Endothelial cell of umbilical vein (primary cell): Measurements from ENCODE around the gene DENND1A. TPM values are rescaled to one million over a fixed set of nuclear protein-coding genes. Genes with fewer than 3 reads are reported as not detected.

Experiments used
- BruUV-seq: library from RNA; stranded (reverse); fragments of 400-500 nt; replicated peaks from 2 replicates; lab custom pipeline; 2021; lab: Mats Ljungman, UMichigan
- CTCF ChIA-PET: fragments of 300-600, 350-600 bp; sonication (Branson Sonifier 250); formaldehyde crosslinking; loops from one replicate; lab custom pipeline; 2021; ENCODE audit warnings: antibody characterized with exemption, inconsistent platforms; lab: Charles Lee
- POLR2A ChIA-PET: fragments of 300-600, 350-600 bp; sonication (Branson Sonifier 250); formaldehyde crosslinking; loops from one replicate; lab custom pipeline; 2021; ENCODE audit warnings: antibody characterized with exemption, inconsistent platforms; lab: Charles Lee
- DNase-seq: peaks from one replicate; pipeline ENCODE4 v3.0.0-alpha.2; 2011; ENCODE audit warnings: low read depth, low spot score
- FAIRE-seq: peaks from 2 replicates; lab custom pipeline; 2011; peaks lifted over from hg19 to GRCh38; lab: Jason Lieb, UNC
- H2AFZ ChIP-seq: 2 replicates; pipeline ENCODE4 v1.6.0; 2012; ENCODE audit warnings: low read depth, low read length, control low read depth, inconsistent platforms
- H3K27ac ChIP-seq: 2 replicates; pipeline ENCODE4 v1.5.1; 2011; ENCODE audit warnings: low read depth, mild to moderate bottlenecking, control low read depth, low read length, moderate library complexity; ENCODE audit not compliant: insufficient read depth
- H3K27me3 ChIP-seq, 2 experiments: 2 replicates each; pipeline versions ENCODE4 v1.6.0 to v1.6.1; 2011; ENCODE audit warnings: low read length in 2 of 2, mixed read lengths in 1 of 2; ENCODE audit not compliant: control insufficient read depth in 2 of 2, insufficient read depth in 2 of 2
- H3K36me3 ChIP-seq, 2 experiments: 2 replicates in 1 of 2; 3 replicates in 1 of 2; pipeline ENCODE4 v1.5.1; 2011; ENCODE audit warnings: low read length in 2 of 2, mild to moderate bottlenecking in 1 of 2, moderate library complexity in 1 of 2; ENCODE audit not compliant: control insufficient read depth in 2 of 2, insufficient read depth in 2 of 2; ENCODE audit errors: extremely low read depth in 1 of 2
- H3K4me1 ChIP-seq: 3 replicates; pipeline ENCODE4 v1.5.1; 2011; ENCODE audit warnings: mild to moderate bottlenecking, low read length; ENCODE audit not compliant: control insufficient read depth, insufficient read depth; ENCODE audit errors: extremely low read depth
- H3K4me2 ChIP-seq: 2 replicates; pipeline ENCODE4 v1.6.1; 2011; ENCODE audit warnings: low read length, control low read depth, mixed read lengths; ENCODE audit not compliant: insufficient read depth
- H3K4me3 ChIP-seq, 3 experiments: fragments of 200-600 bp in 1 of 3; sonication (generic), shearing (Covaris generic) in 1 of 3; replicated peaks in 1 of 3; 2 replicates each; pipeline ENCODE4 v1.5.1; 2011 to 2016; ENCODE audit warnings: control low read depth in 3 of 3, low read length in 3 of 3, mild to moderate bottlenecking in 2 of 3, inconsistent platforms in 1 of 3, low read depth in 1 of 3, moderate library complexity in 1 of 3; ENCODE audit not compliant: insufficient read depth in 1 of 3
- H3K79me2 ChIP-seq: 2 replicates; pipeline ENCODE4 v1.6.0; 2012; ENCODE audit warnings: low read length, inconsistent platforms; ENCODE audit not compliant: control insufficient read depth, insufficient read depth
- H3K9ac ChIP-seq: replicated peaks from 2 replicates; pipeline ENCODE3; 2011; ENCODE audit warnings: low read length, control low read depth; ENCODE audit not compliant: insufficient read depth; ENCODE audit errors: extremely low read depth
- H3K9me1 ChIP-seq: replicated peaks from 3 replicates; pipeline ENCODE4 v1.6.0; 2011; ENCODE audit warnings: mild to moderate bottlenecking, low read length; ENCODE audit not compliant: control insufficient read depth, insufficient read depth; ENCODE audit errors: extremely low read depth
- H3K9me3 ChIP-seq: replicated peaks from 2 replicates; pipeline ENCODE4 v1.5.1; 2012; ENCODE audit warnings: low read length, inconsistent platforms; ENCODE audit not compliant: control insufficient read depth, insufficient read depth
- H4K20me1 ChIP-seq: replicated peaks from 2 replicates; pipeline ENCODE3; 2011; ENCODE audit warnings: mild to moderate bottlenecking, low read length; ENCODE audit not compliant: control insufficient read depth, insufficient read depth; ENCODE audit errors: extremely low read depth
- EZH2 ChIP-seq: IDR thresholded peaks from 2 replicates; pipeline ENCODE4 v1.6.1; 2012; ENCODE audit warnings: borderline replicate concordance, low read depth, mild to moderate bottlenecking, moderate library complexity, low read length, inconsistent platforms; ENCODE audit not compliant: severe bottlenecking
- FOS ChIP-seq: IDR thresholded peaks from 2 replicates; pipeline ENCODE4 v1.6.1; 2011; ENCODE audit warnings: mild to moderate bottlenecking, low read length, moderate library complexity, borderline replicate concordance; ENCODE audit not compliant: insufficient read depth
- GATA2 ChIP-seq: IDR thresholded peaks from 2 replicates; pipeline ENCODE4 v1.7.0; 2011; ENCODE audit warnings: low read depth, mild to moderate bottlenecking, moderate library complexity, mixed read lengths, low read length; ENCODE audit not compliant: insufficient read length, insufficient read depth
- JUN ChIP-seq: IDR thresholded peaks from 2 replicates; pipeline ENCODE4 v1.6.1; 2011; ENCODE audit warnings: borderline replicate concordance, low read depth; ENCODE audit not compliant: insufficient read length, insufficient read depth
- MYC ChIP-seq: IDR thresholded peaks from one replicate; pipeline ENCODE4 v1.6.1; 2011; ENCODE audit warnings: mild to moderate bottlenecking, low read depth, low read length
- POLR2A ChIP-seq: IDR thresholded peaks from 2 replicates; pipeline ENCODE4 v1.6.1; 2012; ENCODE audit warnings: low read depth, mild to moderate bottlenecking, control low read depth, low read length
- POLR2AphosphoS5 ChIP-seq: IDR thresholded peaks from 2 replicates; pipeline ENCODE4 v1.6.1; 2012; ENCODE audit warnings: low read depth, mild to moderate bottlenecking, control low read depth, low read length, moderate library complexity; ENCODE audit not compliant: insufficient read depth
- dilution Hi-C: fragments of 300-500 bp; cut with MboI; formaldehyde crosslinking; loops from one replicate; pipeline ENCODE4 v1.15.0; 2019; ENCODE audit warnings: low sequenced_read_pairs; ENCODE audit not compliant: extremely low pct_ligation_motif_present
- intact Hi-C: fragments of 100-400 bp; cut with micrococcal nuclease; formaldehyde crosslinking; loops from one replicate; pipeline ENCODE4 v1.10.0; 2022
- polyA plus RNA-seq, 4 experiments: library from polyadenylated mRNA; depleted of rRNA in 3 of 4; stranded (reverse) in 3 of 4; unstranded in 1 of 4; fragments of >200 nt; gene quantifications; 2 replicates each; pipeline versions ENCODE4 v1.2.1 to v1.2.3, GENCODE V29; 2011 to 2012; ENCODE audit warnings: missing spikeins in 1 of 4
- total RNA-seq: library from RNA; stranded (reverse); gene quantifications from 2 replicates; pipeline ENCODE4 v1.2.3, GENCODE V29; 2021
- TF ChIP-seq, protein P1 (sequence below), 2 donors: IDR thresholded peaks; 1 replicate in 1 of 2; 2 replicates in 1 of 2; pipeline ENCODE4 v1.5.1; 2011; ENCODE audit warnings: low read length in 2 of 2, mild to moderate bottlenecking in 2 of 2, moderate library complexity in 2 of 2, control low read depth in 1 of 2, inconsistent platforms in 1 of 2, low read depth in 1 of 2; ENCODE audit not compliant: insufficient read depth in 1 of 2; ENCODE audit errors: extremely low read depth in 1 of 2

DENND1A gene
- total and polyA plus RNA-seq, 2 donors (not counting 3 experiments of a cell fraction or from before 2014, with no cell fraction given): 18.5 to 24.5 TPM

DNA sequence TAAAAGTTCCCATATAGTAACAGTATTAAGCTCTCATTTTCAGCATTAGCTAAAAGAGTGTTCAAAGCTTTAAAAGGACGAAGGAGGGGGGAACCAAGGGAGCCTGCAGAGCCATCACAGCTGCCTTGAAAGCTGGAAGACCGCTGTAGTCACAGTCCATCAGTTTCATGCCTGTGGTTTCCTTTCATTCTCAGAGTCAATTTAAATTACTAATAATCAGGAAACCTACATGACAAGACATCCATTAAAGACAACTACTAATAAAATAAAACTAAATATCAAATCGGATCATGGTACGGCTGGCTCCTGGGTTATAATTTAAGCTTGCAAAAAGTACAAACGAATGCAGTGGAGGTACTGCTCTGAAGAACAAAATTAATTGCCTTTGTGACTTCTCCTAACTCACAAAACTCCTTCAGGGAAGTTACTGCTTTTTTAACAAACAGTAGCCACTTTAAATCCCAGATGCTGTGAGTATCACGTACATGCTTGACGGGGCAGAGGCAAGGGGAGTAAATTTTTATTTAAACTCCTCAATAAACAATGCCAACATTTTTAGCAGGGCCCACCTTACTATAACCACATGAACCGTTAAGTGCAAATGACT lies 213.5 kb downstream of the DENND1A start:
- ChIA-PET CTCF (no interaction called here), POLR2A (no interaction called here)
- Histone ChIP-seq H2AFZ (no peak overlapping the region), H3K27ac (no peak overlapping the region), H3K9me1 (no peaks in the 10 kb centered on the region), H3K9me3 (no peaks in the 10 kb centered on the region), H3K79me2 (no peaks in the 10 kb centered on the region), H3K4me1 (no peaks in the 10 kb centered on the region), H3K4me3 (no peak overlapping the region), H3K4me2 (no peak overlapping the region), H4K20me1 (no peaks in the 10 kb centered on the region), H3K36me3 (no peaks in the 10 kb centered on the region), H3K9ac (no peak overlapping the region), H3K27me3 (no peaks in the 10 kb centered on the region)
- intact Hi-C loops: no loop called here
- BruUV-seq: no TSS peak
- dilution Hi-C loops: no loop called here
- FAIRE-seq: no peak
- no peak for TF ChIP-seq EZH2
- no peak for TF ChIP-seq JUN
- no peak for DNase-seq

DNA sequence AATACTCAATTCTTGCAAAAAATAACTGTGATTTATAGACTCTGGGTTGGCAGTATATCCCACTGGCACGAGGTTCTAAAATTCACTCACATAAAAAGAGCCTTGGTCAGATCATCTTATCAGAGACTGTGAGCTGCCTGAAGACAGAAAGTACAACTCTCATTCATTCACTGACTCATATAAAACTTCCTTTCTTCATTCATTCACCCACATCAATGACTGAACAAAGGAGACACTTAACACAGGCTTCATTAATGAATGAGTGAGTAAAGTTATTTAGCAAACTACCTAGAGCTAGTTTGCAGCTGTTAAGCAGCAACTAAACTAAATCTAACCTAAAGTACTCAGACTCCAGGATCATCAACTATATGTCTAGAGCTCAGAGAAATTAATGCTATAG lies 214.7 kb downstream of the DENND1A start:
- intact Hi-C loops (no loop called here), dilution Hi-C loops (no loop called here)
- Histone ChIP-seq H3K79me2 (no peaks in the 10 kb centered on the region), H3K36me3 (no peaks in the 10 kb centered on the region), H3K9me1 (no peaks in the 10 kb centered on the region), H3K4me3 (no peak overlapping the region), H3K9ac (no peak overlapping the region), H2AFZ (no peak overlapping the region), H3K9me3 (no peaks in the 10 kb centered on the region), H3K4me2 (no peak overlapping the region), H4K20me1 (no peaks in the 10 kb centered on the region), H3K27me3 (no peaks in the 10 kb centered on the region), H3K27ac (no peak overlapping the region), H3K4me1 (no peaks in the 10 kb centered on the region)
- TF ChIP-seq POLR2AphosphoS5 (no peak), POLR2A (no peak), GATA2 (no peak), MYC (no peak), FOS (no peak), EZH2 (no peak)
- TF ChIP-seq, protein P1, sequence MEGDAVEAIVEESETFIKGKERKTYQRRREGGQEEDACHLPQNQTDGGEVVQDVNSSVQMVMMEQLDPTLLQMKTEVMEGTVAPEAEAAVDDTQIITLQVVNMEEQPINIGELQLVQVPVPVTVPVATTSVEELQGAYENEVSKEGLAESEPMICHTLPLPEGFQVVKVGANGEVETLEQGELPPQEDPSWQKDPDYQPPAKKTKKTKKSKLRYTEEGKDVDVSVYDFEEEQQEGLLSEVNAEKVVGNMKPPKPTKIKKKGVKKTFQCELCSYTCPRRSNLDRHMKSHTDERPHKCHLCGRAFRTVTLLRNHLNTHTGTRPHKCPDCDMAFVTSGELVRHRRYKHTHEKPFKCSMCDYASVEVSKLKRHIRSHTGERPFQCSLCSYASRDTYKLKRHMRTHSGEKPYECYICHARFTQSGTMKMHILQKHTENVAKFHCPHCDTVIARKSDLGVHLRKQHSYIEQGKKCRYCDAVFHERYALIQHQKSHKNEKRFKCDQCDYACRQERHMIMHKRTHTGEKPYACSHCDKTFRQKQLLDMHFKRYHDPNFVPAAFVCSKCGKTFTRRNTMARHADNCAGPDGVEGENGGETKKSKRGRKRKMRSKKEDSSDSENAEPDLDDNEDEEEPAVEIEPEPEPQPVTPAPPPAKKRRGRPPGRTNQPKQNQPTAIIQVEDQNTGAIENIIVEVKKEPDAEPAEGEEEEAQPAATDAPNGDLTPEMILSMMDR (IDR thresholded peaks at IDR 0.05; ENCODE audit: extremely low read depth in 1 of 2, insufficient read depth in 1 of 2, low read depth in 1 of 2, low read length in 2 of 2): no peak
- DNase-seq: no peak
- CTCF ChIA-PET: interaction anchor here (0.8 kb wide), 1 partner anchor 326 kb away, joined by 3 read pairs; no protein-coding TSS in a partner anchor
- POLR2A ChIA-PET: no interaction called here
- no peak for FAIRE-seq
- BruUV-seq: no TSS peak
